ENCODE data around the gene WASHC4.

WASHC4 gene

DNA sequence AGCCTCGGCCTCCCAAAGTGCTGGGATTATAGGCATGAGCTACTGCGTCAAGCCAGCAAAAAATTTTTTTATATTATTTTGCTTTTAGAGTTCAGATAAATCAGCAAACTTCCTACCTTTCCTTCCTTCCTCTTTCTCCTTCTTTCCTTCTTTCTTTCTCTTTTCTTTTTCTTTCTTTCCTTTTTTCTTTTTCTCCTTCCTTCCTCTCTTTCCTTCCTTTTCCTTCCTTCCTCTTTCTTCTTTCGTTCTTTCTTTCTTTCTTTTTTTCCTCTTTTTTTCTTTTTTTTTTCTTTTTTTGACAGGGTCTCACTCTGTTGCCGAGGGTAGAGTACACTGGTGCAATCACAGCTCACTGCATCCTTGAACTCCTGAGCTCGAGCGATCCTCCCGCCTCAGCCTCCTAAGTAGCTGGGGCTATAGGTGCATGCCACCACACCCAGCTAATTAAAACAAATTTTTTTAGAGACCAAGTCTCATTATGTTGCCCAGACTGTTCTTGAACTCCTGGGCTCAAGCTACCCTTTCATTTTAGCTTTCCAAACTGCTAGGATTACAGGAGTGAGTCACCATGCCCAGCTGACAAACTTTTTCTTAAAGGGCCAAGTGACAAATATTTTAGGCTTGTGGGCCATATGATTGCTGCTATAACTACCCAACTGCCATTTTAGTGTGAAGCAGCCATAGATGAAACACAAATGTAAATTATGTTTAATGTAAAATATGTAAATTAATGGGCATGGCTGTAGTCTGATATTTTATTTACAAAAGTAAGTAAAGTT is 7.1 kb upstream of the WASHC4 start:
- Histone ChIP-seq H3K27me3 (ENCODE audit: control insufficient read depth, low read length) (no peaks in the 10 kb centered on the region), H3F3A (ENCODE audit: control insufficient read depth, insufficient read depth) (no peaks in the 10 kb centered on the region), H3K4me3 (ENCODE audit: low read length) (no peak overlapping the region), H4K20me1 (ENCODE audit: control insufficient read depth, insufficient read depth, low read depth, low read length) (no peaks in the 10 kb centered on the region), H3K27ac (ENCODE audit: low read depth, low read length) (no peak overlapping the region), H3K9me2 (replicated peaks; ENCODE audit: control insufficient read depth, low read length) (no peaks in the 10 kb centered on the region), H3K4me2 (ENCODE audit: low read length) (no peak overlapping the region), H3K4me1 (ENCODE audit: control insufficient read depth, low read length) (no peaks in the 10 kb centered on the region), H3K36me3 (ENCODE audit: control insufficient read depth, low read length) (no peaks in the 10 kb centered on the region), H3K9me3 (ENCODE audit: control insufficient read depth, insufficient read depth, low read length) (peaks cover 6% of the 10 kb centered on the region), H3K79me2 (ENCODE audit: control insufficient read depth, low read length) (no peaks in the 10 kb centered on the region)
- TF ChIP-seq EZH2phosphoT487 (IDR thresholded peaks at IDR 0.05; ENCODE audit: borderline replicate concordance, low read length), result no peak

DNA sequence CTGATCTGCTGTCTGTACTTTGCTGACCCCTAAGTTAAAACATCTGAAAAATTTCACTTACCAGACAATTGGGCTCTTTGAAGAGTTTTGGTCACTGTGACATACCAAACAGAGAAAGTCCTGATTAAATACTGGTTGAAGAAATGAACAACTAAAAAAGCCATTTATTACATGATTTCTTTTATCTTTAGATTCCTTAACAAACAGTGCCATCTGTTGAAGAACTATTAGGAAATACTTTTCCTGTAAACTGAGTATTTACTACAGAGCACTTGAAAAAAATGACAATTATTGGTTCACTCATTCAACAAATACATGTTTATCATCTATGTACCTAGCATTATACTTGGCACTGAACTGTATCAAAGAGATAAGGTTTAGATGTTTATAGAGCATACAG is 6.5 kb upstream of the WASHC4 start:
- no peak for TF ChIP-seq EZH2phosphoT487 (IDR thresholded peaks at IDR 0.05; ENCODE audit: borderline replicate concordance, low read length)
- TF ChIP-seq, protein P1, sequence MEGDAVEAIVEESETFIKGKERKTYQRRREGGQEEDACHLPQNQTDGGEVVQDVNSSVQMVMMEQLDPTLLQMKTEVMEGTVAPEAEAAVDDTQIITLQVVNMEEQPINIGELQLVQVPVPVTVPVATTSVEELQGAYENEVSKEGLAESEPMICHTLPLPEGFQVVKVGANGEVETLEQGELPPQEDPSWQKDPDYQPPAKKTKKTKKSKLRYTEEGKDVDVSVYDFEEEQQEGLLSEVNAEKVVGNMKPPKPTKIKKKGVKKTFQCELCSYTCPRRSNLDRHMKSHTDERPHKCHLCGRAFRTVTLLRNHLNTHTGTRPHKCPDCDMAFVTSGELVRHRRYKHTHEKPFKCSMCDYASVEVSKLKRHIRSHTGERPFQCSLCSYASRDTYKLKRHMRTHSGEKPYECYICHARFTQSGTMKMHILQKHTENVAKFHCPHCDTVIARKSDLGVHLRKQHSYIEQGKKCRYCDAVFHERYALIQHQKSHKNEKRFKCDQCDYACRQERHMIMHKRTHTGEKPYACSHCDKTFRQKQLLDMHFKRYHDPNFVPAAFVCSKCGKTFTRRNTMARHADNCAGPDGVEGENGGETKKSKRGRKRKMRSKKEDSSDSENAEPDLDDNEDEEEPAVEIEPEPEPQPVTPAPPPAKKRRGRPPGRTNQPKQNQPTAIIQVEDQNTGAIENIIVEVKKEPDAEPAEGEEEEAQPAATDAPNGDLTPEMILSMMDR (IDR thresholded peaks at IDR 0.05; ENCODE audit: low read depth, low read length, poor library complexity, severe bottlenecking), result no peak
- H3K9me2 ChIP-seq (replicated peaks; ENCODE audit: control insufficient read depth, low read length), result no peaks in the 10 kb centered on the region
- H3K79me2 ChIP-seq (ENCODE audit: control insufficient read depth, low read length), result no peaks in the 10 kb centered on the region
- H3K4me2 ChIP-seq (ENCODE audit: low read length), result no peak overlapping the region
- H3K36me3 ChIP-seq (ENCODE audit: control insufficient read depth, low read length), result no peaks in the 10 kb centered on the region
- H3K9me3 ChIP-seq (ENCODE audit: control insufficient read depth, insufficient read depth, low read length), result peaks cover 4% of the 10 kb centered on the region; the same call in 1 of the 2 replicates
- H4K20me1 ChIP-seq (ENCODE audit: control insufficient read depth, insufficient read depth, low read depth, low read length), result no peaks in the 10 kb centered on the region
- no peak overlapping the region for H3K4me3 ChIP-seq (ENCODE audit: low read length)
- H3K27ac ChIP-seq (ENCODE audit: low read depth, low read length), result no peak overlapping the region
- no peaks in the 10 kb centered on the region for H3K27me3 ChIP-seq (ENCODE audit: control insufficient read depth, low read length)
- peaks cover under 1% of the 10 kb centered on the region for H3K4me1 ChIP-seq (ENCODE audit: control insufficient read depth, low read length)
- H3F3A ChIP-seq (ENCODE audit: control insufficient read depth, insufficient read depth), result no peaks in the 10 kb centered on the region

DNA sequence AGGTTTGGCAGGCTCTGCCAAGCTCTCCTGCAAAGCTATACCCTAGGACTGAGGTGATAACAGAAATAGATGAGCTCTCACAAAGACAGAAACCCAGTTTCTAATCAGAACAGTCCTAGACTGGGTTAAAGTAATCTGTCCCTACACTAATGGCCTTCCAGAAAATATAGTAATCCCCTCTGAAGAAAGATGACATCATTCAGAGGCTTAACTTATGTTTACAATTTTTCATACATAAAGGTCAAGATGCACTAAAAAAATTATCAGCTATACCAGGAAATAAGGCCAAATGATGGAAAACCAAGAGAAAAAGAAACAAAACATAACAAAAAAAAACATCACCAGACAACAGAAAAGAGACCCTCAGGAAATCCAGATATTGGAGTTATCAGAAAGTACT is 4.9 kb upstream of the WASHC4 start:
- Histone ChIP-seq H3K9me3 (ENCODE audit: control insufficient read depth, insufficient read depth, low read length) (peaks cover 4% of the 10 kb centered on the region; the same call in 1 of the 2 replicates), H3K36me3 (ENCODE audit: control insufficient read depth, low read length) (peaks cover under 1% of the 10 kb centered on the region), H3K4me1 (ENCODE audit: control insufficient read depth, low read length) (peaks cover 9% of the 10 kb centered on the region), H3K9me2 (replicated peaks; ENCODE audit: control insufficient read depth, low read length) (no peaks in the 10 kb centered on the region), H4K20me1 (ENCODE audit: control insufficient read depth, insufficient read depth, low read depth, low read length) (no peaks in the 10 kb centered on the region), H3K4me3 (ENCODE audit: low read length) (no peak overlapping the region), H3K27ac (ENCODE audit: low read depth, low read length) (no peak overlapping the region), H3K4me2 (ENCODE audit: low read length) (no peak overlapping the region), H3F3A (ENCODE audit: control insufficient read depth, insufficient read depth) (no peaks in the 10 kb centered on the region), H3K27me3 (ENCODE audit: control insufficient read depth, low read length) (no peaks in the 10 kb centered on the region), H3K79me2 (ENCODE audit: control insufficient read depth, low read length) (peaks cover 1% of the 10 kb centered on the region)
- TF ChIP-seq, protein P1 (IDR thresholded peaks at IDR 0.05; ENCODE audit: low read depth, low read length, poor library complexity, severe bottlenecking), result no peak
- TF ChIP-seq EZH2phosphoT487 (IDR thresholded peaks at IDR 0.05; ENCODE audit: borderline replicate concordance, low read length), result no peak

DNA sequence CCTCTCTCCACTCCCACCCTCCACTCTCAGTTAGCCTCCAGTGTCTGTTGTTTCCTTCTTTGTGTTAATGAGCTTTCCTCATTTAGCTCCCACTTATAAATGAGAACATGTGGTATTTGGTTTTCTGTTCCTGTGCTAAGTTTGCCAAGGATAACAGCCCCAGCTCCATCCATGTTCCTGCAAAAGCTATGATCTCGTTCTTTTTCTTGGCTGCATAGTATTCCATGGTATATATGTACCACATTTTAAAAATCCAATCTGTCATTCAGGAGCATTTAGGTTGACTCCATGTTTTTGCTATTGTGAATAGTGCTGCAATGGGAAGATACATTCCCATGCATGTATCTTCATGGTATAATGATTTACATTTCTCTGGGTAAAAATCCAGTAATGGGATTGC is 2.8 kb upstream of the WASHC4 start:
- H3F3A ChIP-seq (ENCODE audit: control insufficient read depth, insufficient read depth), result 0 out of 2 replicates have a peak, but pooled peaks cover 3% of the 10 kb centered on the region
- H4K20me1 ChIP-seq (ENCODE audit: control insufficient read depth, insufficient read depth, low read depth, low read length), result 0 out of 2 replicates have a peak, but pooled peaks cover 5% of the 10 kb centered on the region
- H3K36me3 ChIP-seq (ENCODE audit: control insufficient read depth, low read length), result peaks cover 19% of the 10 kb centered on the region
- peaks cover 22% of the 10 kb centered on the region for H3K79me2 ChIP-seq (ENCODE audit: control insufficient read depth, low read length)
- H3K9me2 ChIP-seq (replicated peaks; ENCODE audit: control insufficient read depth, low read length), result no peaks in the 10 kb centered on the region
- H3K27ac ChIP-seq (ENCODE audit: low read depth, low read length), result no peak overlapping the region
- H3K4me3 ChIP-seq (ENCODE audit: low read length), result no peak overlapping the region
- H3K9me3 ChIP-seq (ENCODE audit: control insufficient read depth, insufficient read depth, low read length), result peaks cover 4% of the 10 kb centered on the region; the same call in 1 of the 2 replicates
- H3K4me1 ChIP-seq (ENCODE audit: control insufficient read depth, low read length), result peaks cover 11% of the 10 kb centered on the region
- no peak overlapping the region for H3K4me2 ChIP-seq (ENCODE audit: low read length)
- H3K27me3 ChIP-seq (ENCODE audit: control insufficient read depth, low read length), result no peaks in the 10 kb centered on the region
- TF ChIP-seq, protein P1 (IDR thresholded peaks at IDR 0.05; ENCODE audit: low read depth, low read length, poor library complexity, severe bottlenecking), result no peak
- TF ChIP-seq EZH2phosphoT487 (IDR thresholded peaks at IDR 0.05; ENCODE audit: borderline replicate concordance, low read length), result no peak
